ENCODE data around the gene MAP3K6. TPM values are rescaled to one million over a fixed set of nuclear protein-coding genes. Genes with fewer than 3 reads are reported as not detected.

Gene MAP3K6
- total RNA-seq, 1 donor = 25.7 TPM

GRCh38 chr1:27397749-27398148 lies 31.0 kb upstream of the MAP3K6 start:
- no peak overlapping the region for H3K4me2 ChIP-seq (ENCODE audit: insufficient read depth, low read length)

GRCh38 chr1:27397110-27397509 lies 30.3 kb upstream of the MAP3K6 start:
- peak; percentile 78 for DNase-seq (ENCODE audit: insufficient read length, low spot score, missing footprints)
- peaks cover 17% of the 10 kb centered on the region for H3K79me2 ChIP-seq (ENCODE audit: insufficient read depth, low read length)
- H3K9me3 ChIP-seq (ENCODE audit: low read depth, low read length) = no peaks in the 10 kb centered on the region
- H3K36me3 ChIP-seq (ENCODE audit: insufficient read depth, low read length) = no peaks in the 10 kb centered on the region
- no peak overlapping the region for H3K4me2 ChIP-seq (ENCODE audit: insufficient read depth, low read length)
- peaks cover 19% of the 10 kb centered on the region for H3K4me1 ChIP-seq (ENCODE audit: insufficient read depth, low read length)
- H2AFZ ChIP-seq (ENCODE audit: low read length) = no peak overlapping the region
- no peak for TF ChIP-seq CTCF (IDR thresholded peaks at IDR 0.05; ENCODE audit: extremely low read depth, low read depth, low read length)
- no peaks in the 10 kb centered on the region for H4K20me1 ChIP-seq (ENCODE audit: insufficient read depth, low read length)
- no peak overlapping the region for H3K27ac ChIP-seq (ENCODE audit: low read depth, low read length)
- no peak overlapping the region for H3K4me3 ChIP-seq (ENCODE audit: insufficient read depth, low read length)
- peaks cover 11% of the 10 kb centered on the region for H3K27me3 ChIP-seq (ENCODE audit: insufficient read depth, low read length)

More at GRCh38 chr1:27397749-27398148, 31.0 kb upstream of the MAP3K6 start:
- Histone ChIP-seq H3K4me3 (ENCODE audit: insufficient read depth, low read length) (no peak overlapping the region), H3K27me3 (ENCODE audit: insufficient read depth, low read length) (peaks cover 11% of the 10 kb centered on the region), H3K27ac (ENCODE audit: low read depth, low read length) (no peak overlapping the region), H3K4me1 (ENCODE audit: insufficient read depth, low read length) (peaks cover 24% of the 10 kb centered on the region), H3K36me3 (ENCODE audit: insufficient read depth, low read length) (no peaks in the 10 kb centered on the region), H3K79me2 (ENCODE audit: insufficient read depth, low read length) (peaks cover 14% of the 10 kb centered on the region), H2AFZ (ENCODE audit: low read length) (no peak overlapping the region), H3K9me3 (ENCODE audit: low read depth, low read length) (no peaks in the 10 kb centered on the region), H4K20me1 (ENCODE audit: insufficient read depth, low read length) (no peaks in the 10 kb centered on the region)
- no peak for TF ChIP-seq CTCF (IDR thresholded peaks at IDR 0.05; ENCODE audit: extremely low read depth, low read depth, low read length)
- DNase-seq (ENCODE audit: insufficient read length, low spot score, missing footprints) = no peak

- peaks cover 27% of the 10 kb centered on the region for H3K4me1 ChIP-seq (ENCODE audit: insufficient read depth, low read length)
- H3K36me3 ChIP-seq (ENCODE audit: insufficient read depth, low read length) = no peaks in the 10 kb centered on the region
- peak overlapping the region; percentile 44 for H3K4me2 ChIP-seq (ENCODE audit: insufficient read depth, low read length)
- no peaks in the 10 kb centered on the region for H3K9me3 ChIP-seq (ENCODE audit: low read depth, low read length)
- peak; percentile 96 for DNase-seq (ENCODE audit: insufficient read length, low spot score, missing footprints)
- peaks cover 11% of the 10 kb centered on the region for H3K27me3 ChIP-seq (ENCODE audit: insufficient read depth, low read length)
- no peak overlapping the region for H3K4me3 ChIP-seq (ENCODE audit: insufficient read depth, low read length)
- H2AFZ ChIP-seq (ENCODE audit: low read length) = no peak overlapping the region
- peaks cover 17% of the 10 kb centered on the region for H3K79me2 ChIP-seq (ENCODE audit: insufficient read depth, low read length)
- peak overlapping the region; percentile 57 for H3K27ac ChIP-seq (ENCODE audit: low read depth, low read length)
- TF ChIP-seq CTCF (IDR thresholded peaks at IDR 0.05; ENCODE audit: extremely low read depth, low read depth, low read length) = peak; percentile 93
- no peaks in the 10 kb centered on the region for H4K20me1 ChIP-seq (ENCODE audit: insufficient read depth, low read length)
Measured at GRCh38 chr1:27395441-27396195, 28.9 kb upstream of the MAP3K6 start.

GRCh38 chr1:27394925-27395324 lies 28.2 kb upstream of the MAP3K6 start:
- peak overlapping the region; percentile 57 for H3K27ac ChIP-seq (ENCODE audit: low read depth, low read length)
- no peak overlapping the region for H2AFZ ChIP-seq (ENCODE audit: low read length)
- TF ChIP-seq CTCF (IDR thresholded peaks at IDR 0.05; ENCODE audit: extremely low read depth, low read depth, low read length) = no peak
- H4K20me1 ChIP-seq (ENCODE audit: insufficient read depth, low read length) = no peaks in the 10 kb centered on the region
- peak; percentile 91 for DNase-seq (ENCODE audit: insufficient read length, low spot score, missing footprints)
- no peaks in the 10 kb centered on the region for H3K9me3 ChIP-seq (ENCODE audit: low read depth, low read length)
- peaks cover 27% of the 10 kb centered on the region for H3K4me1 ChIP-seq (ENCODE audit: insufficient read depth, low read length)
- H3K4me3 ChIP-seq (ENCODE audit: insufficient read depth, low read length) = no peak overlapping the region
- peaks cover 12% of the 10 kb centered on the region for H3K27me3 ChIP-seq (ENCODE audit: insufficient read depth, low read length)
- H3K4me2 ChIP-seq (ENCODE audit: insufficient read depth, low read length) = peak overlapping the region; percentile 44
- H3K36me3 ChIP-seq (ENCODE audit: insufficient read depth, low read length) = no peaks in the 10 kb centered on the region
- H3K79me2 ChIP-seq (ENCODE audit: insufficient read depth, low read length) = peaks cover 17% of the 10 kb centered on the region

All from osteoblast (primary cell).